GM19023 (cell line): Measurements from ENCODE around the gene GPC5.
"Not testable (repeated sequence)": the region's sequence is repeated elsewhere in the genome, so short reads cannot be mapped to it uniquely, and the experiment has no call there.

ENCODE experiments used
- ATAC-seq: cut with Tn5 transposase; IDR thresholded peaks from one replicate; pipeline ENCODE4 v1.9.1; 2021; ENCODE audit warnings: mild to moderate bottlenecking, moderate library complexity; ENCODE audit not compliant: unreplicated experiment

GPC5 gene

DNA sequence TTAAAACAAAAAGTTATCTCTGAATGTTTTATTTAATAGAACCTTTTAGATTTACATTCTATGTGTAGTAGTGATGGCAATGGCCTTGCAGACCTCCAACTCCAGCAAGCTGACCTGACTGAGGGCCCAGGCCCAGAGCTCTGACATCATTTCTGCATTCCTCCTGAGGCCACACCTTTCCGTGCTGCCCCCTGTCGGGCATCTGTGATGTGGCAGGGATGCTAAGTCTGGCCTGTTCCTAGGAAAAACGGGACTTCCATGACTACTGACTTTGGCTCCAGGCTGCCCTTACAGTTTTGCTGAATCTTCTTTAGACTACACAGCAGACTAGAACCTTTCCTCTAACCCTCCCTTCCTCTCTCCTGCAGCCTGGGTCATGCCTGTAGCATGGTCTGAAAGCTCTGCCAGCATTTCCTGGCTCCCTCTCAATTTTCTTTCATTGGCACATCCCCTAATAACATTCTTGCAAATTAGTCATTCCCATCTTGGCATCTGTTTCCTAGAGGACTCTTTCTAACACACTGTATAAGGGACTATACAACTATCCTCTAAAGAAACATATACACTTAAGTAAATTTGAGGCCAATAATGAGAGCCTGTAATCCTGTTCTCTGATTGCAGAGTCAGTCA is 249.1 kb downstream of the GPC5 start:
- no peak for ATAC-seq

DNA sequence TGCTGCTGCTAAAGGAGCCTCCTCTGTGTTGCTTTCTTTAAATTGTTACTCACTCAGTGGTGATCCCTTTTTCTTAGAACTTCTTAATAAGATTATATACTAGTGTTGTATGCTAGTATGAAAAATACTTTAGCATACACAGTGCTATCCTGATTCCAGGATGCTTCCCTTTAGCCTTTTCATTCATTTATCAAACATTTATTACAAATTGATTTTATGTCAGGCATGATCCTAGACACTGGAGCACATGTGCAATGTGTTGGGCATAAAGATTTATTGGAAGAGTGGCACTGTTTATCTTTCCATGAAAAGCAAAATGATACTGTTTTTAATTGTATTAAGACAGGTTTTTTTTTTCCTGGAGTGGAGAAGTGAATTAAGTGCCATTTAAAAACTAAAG is 249.6 kb downstream of the GPC5 start:
- ATAC-seq: no peak

DNA sequence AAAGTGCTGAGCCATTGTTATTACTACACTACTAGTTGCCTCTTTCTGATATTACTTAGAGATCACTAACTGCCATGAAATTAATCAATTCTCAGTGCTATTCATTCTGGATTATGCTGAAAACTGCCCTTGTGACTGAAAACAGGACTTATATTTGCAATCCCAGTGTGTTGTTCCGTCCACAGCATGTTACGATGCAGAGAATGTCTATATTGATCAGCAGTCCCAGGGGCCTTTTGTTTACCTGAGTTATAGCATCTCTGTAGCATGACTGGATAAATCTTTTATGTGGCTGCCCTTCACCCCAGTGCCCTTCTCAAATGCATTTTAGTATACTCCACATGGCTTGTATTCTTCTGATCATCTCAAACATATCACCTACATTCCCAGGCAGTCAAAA is 251.0 kb downstream of the GPC5 start:
- ATAC-seq: no peak

DNA sequence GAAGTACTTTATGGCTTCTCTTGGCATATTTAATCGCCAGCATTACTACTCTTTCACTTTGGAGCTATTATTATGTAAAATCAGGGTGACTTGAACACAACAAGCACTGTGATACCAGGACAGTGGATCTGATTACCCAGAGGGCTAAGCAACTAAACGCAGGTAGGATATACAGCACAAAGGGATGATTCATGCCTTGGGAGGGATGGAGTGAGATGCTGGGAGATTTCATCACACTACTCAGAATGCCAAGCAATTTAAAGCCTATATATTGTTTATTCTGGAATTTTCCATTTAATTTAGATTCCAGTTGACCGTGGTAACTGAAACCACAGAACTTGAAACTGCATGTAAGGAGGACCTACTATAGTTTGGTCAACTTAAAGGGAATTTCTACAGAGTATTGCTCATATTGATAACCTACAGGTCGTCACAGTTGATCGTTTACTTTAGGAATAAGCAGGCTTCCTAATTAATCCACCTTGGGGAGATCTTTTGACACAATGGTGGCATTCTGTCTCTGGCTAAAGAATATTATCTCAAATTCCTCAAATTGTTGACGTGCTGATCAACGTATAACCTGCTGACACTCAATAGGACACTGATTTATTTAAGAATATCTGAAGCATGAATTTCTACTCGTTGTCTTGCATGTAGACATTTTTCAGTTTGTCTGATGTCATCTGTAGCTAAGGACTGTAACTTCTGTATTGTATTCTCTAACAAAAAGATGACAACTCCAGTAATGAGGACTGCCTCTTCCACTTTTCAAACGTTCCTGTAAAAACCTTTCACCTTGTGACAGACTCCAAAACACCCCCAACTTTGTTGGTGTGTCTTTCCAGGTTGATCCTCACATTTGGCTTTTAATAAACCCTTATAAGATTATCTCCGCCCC is 254.2 kb downstream of the GPC5 start:
- ATAC-seq: no peak

DNA sequence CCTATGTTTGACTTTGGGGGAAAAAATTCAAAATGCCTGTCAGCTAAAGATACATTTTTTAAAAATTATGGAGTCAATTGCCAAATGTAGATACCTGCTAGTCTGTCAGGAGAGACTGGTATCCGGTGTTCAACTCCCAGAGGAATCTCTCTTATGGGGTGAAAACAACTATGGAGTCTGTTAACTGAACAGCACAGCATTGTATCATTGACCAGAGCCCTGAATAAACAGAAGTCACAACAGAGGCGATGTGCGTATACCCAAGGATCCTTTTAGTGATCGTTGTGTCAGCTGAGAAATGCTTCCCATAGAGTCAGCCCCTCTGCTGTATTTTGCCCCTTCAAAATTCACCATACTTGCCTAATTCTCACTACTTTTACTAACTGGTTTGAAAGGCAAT is 257.3 kb downstream of the GPC5 start:
- ATAC-seq: no peak

DNA sequence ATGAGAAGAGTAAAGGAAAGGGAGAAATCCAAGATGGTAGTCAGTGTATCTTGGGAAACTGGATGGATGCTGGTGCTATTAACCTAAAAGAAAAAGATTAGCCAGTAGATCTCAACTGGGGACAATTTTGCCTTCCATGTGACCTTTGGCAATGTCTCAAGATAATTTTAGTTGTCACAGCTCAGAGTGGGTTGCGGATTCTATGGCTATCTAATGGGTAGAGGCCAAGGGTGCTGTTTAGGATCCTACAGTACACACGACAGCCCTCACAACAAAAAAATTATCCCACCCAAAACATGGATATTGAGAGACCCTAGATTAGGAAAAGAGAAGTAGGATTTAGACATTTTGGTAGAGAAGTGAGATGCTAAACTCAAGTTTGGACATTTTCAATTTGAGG is 258.9 kb downstream of the GPC5 start:
- ATAC-seq: no peak

DNA sequence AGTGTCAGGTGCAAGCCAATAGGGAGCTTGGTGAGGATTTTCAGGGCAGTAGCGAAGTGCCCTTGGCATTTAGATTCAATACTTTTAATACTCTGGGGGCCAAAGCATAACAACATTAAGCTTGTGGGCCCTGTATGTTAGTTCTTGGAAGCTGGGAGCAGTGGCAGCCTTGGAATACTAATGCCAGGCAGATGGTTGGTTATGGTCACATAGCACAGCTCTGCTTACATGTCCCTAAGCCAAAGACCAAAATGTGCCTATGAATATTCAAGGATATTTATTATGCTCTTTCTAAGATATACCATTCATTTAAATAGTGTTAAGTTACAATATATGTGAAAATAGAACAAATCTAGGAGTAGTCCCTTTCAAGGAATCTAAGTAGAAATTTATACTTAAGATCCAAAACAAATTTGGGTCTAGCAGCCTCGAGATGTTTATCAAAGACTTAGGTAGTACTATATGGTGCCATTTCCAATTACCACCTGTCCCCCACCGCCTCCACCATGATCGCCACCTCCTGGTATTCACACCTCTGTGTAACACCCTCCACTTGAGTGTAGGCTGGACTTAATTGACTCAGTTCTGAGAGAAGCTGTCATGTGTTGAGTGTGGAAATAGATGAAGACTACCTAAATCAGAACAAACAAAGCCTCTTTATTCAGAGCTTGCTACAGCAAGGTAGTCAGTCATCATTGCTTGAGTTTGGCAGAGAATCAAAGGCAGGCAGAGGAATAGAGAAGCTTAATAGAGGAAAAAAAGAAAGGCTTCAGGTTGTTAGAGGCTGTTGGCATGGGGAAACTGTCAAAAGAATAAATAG is 261.0 kb downstream of the GPC5 start:
- no peak for ATAC-seq

DNA sequence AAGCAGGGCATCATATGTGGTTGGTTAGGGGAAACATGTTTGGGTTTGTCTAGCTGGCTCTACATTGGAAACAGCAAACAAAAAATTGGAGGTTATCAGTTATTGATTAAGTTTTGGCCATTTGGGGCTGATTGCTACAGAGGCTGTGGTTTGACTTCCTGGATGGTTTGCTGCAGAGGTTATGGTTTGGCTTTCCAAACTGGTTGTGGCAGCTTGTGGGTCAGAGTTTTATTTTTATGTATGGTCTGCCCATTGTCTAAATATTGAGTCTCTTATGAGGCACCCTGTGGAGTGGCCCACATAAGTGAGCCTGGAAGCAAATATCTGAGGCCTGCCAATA is 261.6 kb downstream of the GPC5 start:
- no peak for ATAC-seq

DNA sequence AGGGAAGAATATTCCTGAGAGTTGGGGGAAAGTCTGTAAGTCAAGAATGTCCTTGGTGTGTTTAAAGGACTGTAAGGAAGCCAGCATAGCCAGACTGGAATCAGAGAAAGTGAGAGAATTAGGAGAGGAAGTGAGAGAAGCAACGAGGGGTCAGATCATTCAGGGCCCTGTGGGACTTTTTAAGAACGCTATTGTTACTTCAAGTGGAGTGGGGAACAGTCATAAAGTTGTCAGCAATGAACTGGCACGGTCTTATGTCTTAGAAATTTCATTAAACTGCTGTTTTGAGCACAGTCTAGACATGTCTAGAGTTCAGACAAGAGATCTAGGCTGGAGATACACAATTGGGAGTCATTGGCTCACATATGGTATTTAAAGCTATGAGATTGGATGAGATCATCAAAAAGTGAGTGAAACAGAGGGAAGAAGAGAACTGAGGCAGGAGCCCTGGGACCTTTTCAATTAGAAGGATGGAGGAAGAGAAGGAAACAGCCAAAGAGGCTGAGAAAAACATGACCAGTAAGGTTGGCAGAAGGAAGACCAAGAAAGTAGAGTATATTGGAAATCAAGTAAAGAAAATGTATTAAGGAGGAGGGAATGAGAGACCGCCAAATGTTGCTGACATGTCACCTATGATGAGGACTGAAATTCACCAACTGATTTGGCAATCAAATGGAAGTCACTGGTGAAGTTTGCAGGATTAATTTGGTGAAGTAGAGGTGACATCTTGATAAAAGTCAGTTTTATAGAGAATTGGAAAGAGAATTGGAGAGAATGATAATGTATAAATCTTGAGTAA is 263.5 kb downstream of the GPC5 start:
- ATAC-seq: no peak

DNA sequence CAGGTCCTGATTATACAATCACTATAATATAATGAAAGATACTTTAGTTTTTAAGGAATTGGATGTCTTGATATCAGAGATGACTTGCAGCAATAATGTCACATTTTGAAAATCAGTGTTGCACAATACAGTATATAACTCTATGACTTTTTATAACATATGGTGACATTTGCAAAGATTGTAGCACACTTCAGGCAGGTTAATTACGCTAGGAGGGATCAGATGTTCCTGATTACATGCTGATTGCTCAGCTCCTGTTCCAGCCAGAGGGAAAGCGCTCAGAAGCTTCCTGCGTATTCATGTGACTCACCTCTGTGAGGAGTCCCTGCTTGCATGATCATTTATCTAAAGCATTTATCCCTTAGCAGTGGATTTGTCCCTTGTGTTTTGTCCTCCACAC is 265.6 kb downstream of the GPC5 start:
- ATAC-seq: no peak

DNA sequence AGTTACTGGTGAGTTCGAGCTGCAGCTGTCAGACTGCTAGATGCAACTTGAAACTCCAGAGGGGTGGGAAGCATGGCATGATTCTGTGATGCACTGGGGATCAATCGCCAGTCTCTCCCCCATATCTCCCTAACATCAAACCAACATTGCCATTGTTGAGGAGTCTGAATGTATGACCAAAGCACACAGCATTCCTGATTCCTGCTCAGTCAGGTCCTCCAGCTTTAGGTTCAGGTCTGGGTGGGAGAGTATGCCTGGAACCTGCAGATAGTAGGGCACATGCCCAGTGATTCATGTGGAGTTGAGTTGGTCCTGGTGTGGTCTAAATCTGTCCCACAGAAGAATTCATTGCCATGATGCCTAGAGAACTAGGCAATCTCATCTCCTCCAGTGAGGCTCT is 269.1 kb downstream of the GPC5 start:
- ATAC-seq: no peak

DNA sequence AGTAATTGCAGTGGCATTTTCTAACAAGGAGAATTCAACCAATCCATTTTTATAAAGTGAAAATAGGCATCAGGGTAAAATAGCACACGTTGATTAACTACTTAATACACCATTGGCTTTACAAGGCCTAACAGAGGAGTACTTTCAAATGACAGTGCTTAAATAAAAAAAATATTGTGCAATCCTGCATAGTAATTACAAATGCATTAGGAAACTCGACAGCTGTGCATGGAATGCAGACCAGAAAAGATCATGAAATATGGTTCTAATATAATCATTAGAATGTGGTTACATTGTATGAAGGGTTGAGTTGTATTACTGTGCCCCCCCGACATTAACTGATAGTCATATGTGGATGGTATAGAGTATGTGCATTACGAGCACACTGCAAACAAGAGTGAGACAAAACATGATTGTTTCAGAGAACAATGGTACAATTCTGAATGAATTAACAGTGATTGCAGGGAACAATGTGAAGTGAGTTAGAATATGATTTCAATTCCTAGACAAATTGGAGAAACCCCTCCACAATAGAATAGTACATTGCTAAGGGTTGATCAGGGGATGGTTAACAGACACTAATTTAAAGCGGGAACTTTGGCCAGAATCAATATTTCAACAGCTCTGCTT is 270.6 kb downstream of the GPC5 start:
- no peak for ATAC-seq

DNA sequence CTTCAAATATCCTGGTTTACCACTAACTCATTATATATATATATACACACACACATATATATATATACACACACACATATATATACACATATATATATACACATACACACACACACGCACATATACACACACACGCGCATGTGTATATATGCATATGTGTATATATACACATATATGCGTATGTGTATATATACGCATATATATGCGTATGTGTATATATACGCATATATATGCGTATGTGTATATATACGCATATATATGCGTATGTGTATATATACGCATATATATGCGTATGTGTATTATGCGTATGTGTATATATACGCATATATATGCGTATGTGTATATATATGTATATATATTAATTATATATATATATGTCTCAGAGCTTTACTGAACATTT is 275.9 kb downstream of the GPC5 start:
- not testable (repeated sequence) for ATAC-seq

DNA sequence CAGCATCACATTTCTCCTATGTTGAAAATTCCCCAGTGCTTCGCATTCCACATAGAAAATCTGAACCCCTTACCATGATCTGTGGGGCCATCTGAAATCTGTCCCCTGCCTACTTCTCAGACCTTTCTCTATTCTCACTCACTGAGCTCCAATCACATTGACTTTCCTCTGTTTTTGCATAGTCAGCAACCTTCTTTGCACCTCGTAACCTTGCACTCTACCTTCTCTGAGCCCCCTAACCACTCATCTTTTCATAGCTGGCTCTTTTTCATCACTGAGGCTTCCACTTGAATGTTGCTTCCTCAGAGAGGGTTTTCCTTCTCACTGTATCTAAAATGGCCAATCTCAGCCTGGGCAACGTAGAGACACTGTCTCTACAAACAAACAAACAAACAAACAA is 286.3 kb downstream of the GPC5 start:
- ATAC-seq: no peak

DNA sequence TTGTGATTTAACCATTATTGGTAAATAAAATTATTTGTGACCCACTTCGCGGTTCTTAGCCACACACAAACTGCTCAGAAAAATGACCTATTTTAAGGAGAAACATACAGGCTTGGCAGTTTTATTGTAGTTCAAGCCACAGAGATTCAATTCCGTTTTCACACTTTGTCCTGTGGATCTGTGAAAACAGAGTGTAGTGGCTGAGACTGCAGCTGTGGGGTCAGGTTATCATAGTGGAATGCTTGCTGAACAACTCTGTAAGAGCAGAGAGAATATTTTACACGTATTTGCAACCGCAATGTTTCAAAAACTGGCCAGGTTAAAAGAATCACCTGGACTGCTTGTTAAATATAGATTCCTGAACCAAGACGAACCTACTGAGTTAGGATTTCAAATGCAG is 292.5 kb downstream of the GPC5 start:
- ATAC-seq: no peak

DNA sequence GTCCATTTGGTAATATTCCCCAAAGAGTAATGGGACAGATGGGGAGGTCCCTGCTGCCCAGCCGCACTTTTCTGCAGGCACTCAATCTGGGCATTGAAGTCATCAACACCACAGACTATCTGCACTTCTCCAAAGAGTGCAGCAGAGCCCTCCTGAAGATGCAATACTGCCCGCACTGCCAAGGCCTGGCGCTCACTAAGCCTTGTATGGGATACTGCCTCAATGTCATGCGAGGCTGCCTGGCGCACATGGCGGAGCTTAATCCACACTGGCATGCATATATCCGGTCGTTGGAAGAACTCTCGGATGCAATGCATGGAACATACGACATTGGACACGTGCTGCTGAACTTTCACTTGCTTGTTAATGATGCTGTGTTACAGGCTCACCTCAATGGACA is 295.0 kb downstream of the GPC5 start:
- ATAC-seq: no peak

DNA sequence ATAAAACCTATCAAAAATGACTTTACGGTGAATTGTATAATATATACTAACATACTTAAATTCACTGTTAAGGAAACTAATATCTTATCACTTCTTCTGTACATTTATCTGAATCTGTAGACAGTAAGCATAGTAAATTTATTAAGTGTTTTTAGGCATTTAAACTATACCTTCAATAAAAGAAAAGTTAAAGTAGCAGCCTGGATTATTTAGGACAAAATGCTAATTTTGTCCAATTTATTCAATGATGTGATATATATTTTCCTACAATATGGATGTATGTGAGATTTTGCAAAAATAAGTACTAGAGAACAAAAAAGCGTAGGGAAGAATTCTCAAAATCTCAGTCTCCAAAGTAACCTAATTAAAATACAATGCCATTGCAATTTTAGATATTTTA is 299.9 kb downstream of the GPC5 start:
- no peak for ATAC-seq

DNA sequence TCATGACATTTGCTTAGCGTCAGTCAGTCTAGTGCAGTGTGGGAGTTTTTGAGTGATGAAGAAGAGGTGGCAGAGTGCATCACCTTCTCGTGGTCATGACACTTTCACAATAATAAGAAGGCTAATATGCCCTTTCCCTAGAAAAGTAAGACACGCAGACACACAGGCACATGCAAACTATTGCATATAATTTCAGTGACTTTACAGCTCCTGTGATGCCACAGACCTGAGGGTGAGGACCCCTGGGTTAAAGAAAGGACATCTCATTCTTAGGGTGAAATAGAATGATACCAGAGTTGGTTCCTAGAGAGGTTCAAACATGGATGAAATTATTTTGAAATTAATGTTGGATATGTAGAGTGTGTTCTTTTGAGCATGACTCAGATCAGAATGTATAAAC is 300.3 kb downstream of the GPC5 start:
- ATAC-seq: no peak

DNA sequence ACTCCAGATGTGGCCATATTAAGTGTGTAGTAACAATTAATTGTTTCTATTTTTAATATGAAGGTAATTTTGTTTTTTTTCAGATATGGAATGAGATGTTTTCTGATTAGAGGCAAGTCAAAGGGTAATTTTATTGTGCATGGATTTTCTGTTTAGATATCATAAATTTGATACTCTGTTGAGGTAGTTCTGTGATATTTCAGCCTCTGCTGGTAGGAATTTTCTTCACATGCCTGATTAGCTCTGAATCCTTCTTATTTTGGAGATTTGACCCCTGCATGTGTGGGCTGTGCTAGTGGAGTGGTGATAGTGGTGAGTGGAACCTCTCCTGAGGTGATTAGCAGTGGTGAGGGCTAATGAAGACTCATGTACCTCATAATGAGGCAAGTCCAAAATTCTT is 301.4 kb downstream of the GPC5 start:
- no peak for ATAC-seq

DNA sequence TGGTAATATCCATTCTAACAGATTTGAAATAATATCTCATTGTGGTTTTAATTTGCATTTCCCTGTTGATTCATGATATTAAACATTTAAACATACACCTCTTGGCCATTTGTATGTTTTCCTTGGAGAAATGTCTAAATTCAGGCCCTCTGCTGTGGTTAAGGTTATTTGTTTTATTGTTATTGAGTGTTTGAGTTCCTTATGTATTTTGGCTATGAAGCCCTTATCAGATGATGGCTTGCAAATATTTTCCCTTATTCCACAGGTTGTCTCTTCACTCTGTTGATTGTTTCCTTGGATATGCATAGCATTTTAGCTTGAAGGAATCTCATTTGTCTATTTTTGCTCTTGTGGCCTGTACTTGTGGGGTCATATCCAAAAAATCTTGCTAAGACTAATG is 303.6 kb downstream of the GPC5 start:
- ATAC-seq: no peak

DNA sequence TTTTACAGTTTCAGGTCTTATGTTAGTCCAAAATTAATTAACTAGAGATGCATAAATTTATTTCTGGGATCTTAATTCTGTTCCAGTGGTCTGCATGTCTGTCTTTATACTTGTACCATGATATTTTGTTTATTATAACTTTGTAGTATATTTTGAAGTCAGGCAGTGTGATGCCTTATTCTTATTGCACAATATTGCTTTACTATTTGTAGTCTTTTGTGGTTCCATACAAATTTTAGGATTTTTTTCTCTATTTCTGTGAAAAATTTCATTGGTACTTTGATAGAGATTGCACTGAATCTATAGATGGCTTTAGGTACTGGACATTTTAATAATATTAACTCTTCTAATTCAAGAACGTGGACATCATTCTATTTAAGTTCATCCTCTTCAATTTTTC is 304.0 kb downstream of the GPC5 start:
- ATAC-seq: no peak
